Fibroblast of villous mesenchyme (primary cell): ENCODE data around the gene R3HDM2. TPM values are rescaled to one million over a fixed set of nuclear protein-coding genes. Genes with fewer than 3 reads are reported as not detected.
"Not testable (repeated sequence)": the region's sequence is repeated elsewhere in the genome, so short reads cannot be mapped to it uniquely, and the experiment has no call there.

Experiments used
- DNase-seq: peaks from one replicate; pipeline ENCODE4 v3.0.0-alpha.2; 2010; ENCODE audit warnings: low read depth
- H3K4me3 ChIP-seq: 2 replicates; pipeline ENCODE4 v1.5.1; 2011; ENCODE audit warnings: low read depth, mild to moderate bottlenecking, low read length
- total RNA-seq: library from RNA; depleted of rRNA; stranded (reverse); fragments of >200 nt; gene quantifications from 2 replicates; pipeline ENCODE4 v1.2.3, GENCODE V29; 2012
- TF ChIP-seq, protein P1 (sequence below): IDR thresholded peaks from 2 replicates; pipeline ENCODE4 v1.5.1; 2012; ENCODE audit warnings: low read depth, mild to moderate bottlenecking, low read length; ENCODE audit not compliant: insufficient read depth

R3HDM2 gene
- total RNA-seq, 1 donor, result 19.0 TPM

DNA sequence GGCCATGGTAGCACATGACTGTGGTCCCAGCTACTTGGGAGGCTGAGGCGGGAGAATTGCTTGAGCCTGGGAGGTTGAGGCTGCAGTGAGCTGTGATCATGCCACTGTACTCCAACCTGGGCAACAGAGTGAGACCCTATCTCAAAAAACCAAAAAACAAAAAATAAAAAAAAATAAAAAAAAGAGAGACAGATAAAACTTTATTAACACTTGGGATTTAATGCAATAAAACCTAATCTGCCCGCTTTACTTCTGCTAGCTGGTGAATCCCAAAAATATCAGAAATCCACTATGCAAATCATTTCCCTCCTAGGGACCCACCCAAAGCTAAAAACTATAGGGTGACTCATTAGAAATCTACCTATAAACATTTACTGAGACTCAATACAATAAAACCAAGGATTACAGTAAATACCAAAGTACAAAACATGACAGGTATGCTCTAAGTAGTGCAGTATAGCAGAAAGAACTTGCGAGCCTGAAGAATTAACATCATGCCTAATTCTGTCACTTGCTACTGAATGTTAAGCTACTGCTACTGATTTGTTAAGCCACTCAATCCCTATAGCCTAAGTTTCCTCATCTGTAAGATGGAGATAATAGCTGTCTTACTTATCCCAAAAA is 129.8 kb downstream of the R3HDM2 start:
- TF ChIP-seq, protein P1, sequence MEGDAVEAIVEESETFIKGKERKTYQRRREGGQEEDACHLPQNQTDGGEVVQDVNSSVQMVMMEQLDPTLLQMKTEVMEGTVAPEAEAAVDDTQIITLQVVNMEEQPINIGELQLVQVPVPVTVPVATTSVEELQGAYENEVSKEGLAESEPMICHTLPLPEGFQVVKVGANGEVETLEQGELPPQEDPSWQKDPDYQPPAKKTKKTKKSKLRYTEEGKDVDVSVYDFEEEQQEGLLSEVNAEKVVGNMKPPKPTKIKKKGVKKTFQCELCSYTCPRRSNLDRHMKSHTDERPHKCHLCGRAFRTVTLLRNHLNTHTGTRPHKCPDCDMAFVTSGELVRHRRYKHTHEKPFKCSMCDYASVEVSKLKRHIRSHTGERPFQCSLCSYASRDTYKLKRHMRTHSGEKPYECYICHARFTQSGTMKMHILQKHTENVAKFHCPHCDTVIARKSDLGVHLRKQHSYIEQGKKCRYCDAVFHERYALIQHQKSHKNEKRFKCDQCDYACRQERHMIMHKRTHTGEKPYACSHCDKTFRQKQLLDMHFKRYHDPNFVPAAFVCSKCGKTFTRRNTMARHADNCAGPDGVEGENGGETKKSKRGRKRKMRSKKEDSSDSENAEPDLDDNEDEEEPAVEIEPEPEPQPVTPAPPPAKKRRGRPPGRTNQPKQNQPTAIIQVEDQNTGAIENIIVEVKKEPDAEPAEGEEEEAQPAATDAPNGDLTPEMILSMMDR, result no peak
- no peak overlapping the region for H3K4me3 ChIP-seq
- no peak for DNase-seq

DNA sequence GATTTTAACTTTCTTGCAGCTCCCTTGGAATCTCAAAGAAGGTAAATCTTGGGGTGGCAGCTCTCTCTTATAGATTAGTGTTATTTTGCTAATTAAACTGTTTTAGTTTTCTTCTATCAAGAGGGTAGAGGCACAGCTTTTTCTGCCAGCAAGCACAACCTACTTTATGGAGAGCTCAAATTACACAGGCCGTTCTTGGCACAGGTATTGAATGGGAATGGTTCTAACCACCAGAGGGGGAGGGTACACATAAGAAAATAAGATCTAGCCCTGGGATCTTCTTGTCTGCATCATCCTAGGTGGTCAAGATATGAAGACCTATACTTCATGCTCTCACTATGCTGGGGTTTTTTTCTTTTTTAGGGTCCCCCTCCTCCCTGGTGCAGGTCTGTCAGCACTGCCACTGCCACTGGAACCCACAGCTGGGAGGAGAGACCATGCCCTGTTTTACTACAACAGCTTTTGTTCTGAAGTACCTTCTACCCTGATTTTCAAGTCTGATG is 131.3 kb downstream of the R3HDM2 start:
- DNase-seq, result no peak
- H3K4me3 ChIP-seq, result no peak overlapping the region
- TF ChIP-seq, protein P1, result no peak

DNA sequence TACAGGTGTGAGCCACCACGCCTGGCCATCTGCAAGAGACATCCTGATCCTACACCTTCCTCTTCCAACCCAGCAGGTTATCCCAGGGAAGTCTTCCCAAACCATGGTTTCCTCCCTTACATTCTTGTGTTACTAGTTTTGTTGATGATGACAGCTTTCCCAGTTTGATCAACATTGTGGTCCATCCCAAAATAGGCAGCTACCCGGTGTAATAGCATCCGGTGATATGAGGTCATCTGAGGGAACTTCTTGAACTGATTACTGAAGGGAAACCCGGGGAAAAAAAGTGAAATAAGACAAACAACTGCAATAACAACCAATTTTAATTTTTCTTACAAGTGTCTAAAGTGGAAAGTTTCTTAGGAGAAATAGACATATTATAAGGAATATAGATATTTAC is 134.6 kb downstream of the R3HDM2 start:
- DNase-seq, result no peak
- H3K4me3 ChIP-seq, result no peak overlapping the region
- TF ChIP-seq, protein P1, result no peak

GRCh38 chr12:57282073-57282472 is 148.8 kb downstream of the R3HDM2 start:
- DNase-seq, H3K4me3 ChIP-seq: not testable (repeated sequence)

- DNase-seq, result peak; percentile 83
- TF ChIP-seq, protein P1, result no peak
- H3K4me3 ChIP-seq, result no peak overlapping the region
These were observed 150.4 kb downstream of the R3HDM2 start for GRCh38 chr12:57280211-57281062.

DNA sequence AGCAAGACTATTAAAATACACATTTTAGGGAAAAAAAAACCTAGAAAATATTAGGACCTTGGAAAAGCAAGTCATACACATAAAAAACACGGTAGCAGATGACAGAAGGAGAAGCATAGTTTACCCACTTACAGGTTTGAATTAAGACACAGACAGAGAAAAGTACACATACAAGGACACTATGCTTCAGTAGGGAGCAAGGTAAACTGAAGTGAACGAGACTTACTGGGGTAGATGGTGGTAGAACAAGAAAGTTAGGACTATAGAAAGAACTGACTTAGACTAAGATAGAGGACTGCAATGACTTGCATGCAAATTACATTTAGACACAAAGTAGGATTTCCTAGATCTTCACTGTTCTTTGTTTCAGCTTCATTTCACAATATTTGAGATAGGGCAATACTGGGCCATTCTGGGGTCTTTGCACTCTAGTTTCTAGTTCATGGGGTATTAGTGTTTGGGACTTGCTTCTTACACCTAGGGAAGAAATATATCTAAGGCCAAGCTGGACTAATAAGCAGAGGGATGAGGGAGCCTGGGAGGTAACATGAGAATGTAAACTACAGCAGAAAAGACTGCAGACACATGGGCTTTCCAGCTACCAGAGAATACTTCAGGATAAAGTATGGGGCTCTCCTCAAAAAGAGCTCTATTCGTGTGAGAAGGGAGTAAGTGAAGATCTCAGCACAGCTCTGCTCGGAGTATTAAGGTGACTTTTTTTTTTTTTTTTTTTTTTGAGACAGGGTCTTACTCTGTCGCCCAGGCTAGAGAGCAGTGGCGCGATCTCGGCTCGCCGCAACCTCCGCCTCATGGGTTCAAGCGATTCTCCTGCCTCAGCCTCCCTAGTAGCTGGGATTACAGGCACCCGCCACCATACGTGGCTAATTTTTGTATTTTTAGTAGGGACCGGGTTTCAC is 152.1 kb downstream of the R3HDM2 start:
- TF ChIP-seq, protein P1, result no peak
- no peak for DNase-seq
- H3K4me3 ChIP-seq, result no peak overlapping the region
